GM20431 (cell line): ENCODE measurements around the gene SERINC2.

Experiments used
- in situ Hi-C: fragments of 300-500 bp; cut with MseI, MboI; formaldehyde crosslinking; loops from one replicate; pipeline ENCODE4 v1.15.0; 2020; ENCODE audit warnings: low sequenced_read_pairs; ENCODE audit not compliant: unreplicated experiment

SERINC2 gene

DNA sequence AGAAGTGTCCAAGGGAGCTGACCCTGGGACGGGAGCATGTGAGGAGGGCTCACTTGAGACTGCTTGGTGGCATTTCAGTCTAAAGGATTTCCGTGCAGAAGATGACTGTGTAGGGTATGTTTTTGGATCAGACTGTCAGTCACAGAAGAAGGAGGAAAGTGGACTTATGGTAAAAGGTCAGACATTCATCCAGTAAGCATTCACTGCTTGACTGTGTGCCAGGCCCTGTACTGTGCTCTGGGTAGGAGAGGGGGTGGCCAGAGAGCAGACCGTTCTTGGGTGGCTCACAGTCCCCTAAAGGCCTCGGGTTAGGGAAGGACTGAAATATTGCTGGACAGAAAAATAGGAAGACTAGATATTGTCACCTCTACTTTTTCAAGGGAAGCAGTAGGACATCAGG, 2.1 kb upstream of the SERINC2 start:
- in situ Hi-C loops: no loop called here

DNA sequence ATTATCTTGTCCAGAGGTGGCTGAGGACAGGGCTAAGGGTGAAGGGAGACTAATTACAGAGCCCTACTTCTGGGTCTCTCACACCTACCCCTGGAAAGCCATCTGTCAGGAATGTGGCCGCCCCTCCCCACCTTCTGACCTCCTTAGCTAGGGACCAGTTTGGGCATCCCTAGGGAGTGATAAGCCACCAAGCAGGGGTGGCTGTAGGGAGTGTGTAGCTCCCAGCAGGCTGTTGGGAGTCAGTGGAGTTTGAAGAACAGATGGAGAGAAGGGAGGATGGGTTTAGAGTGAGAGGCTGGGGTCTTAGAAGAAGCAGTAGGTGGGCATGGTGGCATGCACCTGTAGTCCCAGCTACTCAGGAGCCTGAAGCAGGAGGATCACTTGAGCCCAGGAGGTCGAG, 808 bp upstream of the SERINC2 start:
- in situ Hi-C loops: no loop called here

GRCh38 chr1:31413405-31414001, 490 bp downstream of the SERINC2 start:
- in situ Hi-C loops: no loop called here

DNA sequence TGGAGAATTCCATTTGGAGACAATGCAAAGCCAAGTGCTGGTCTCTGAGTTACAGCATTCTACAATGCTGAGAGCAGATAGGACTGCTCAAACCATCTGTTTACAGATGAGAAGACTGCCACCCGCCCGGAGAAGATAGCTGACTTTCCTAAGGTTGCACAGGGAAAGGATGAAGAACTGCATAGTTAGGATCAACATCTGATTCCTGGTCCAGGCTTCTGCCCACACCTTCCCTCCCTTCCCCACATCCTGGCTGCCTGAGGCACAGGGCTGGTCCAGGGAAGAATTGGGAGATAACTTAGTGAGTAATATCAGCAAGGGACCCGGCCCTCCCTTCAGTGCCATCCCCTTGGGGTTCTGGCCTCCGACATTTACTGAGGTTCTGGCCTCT, 2.0 kb downstream of the SERINC2 start:
- in situ Hi-C loops: no loop called here

GRCh38 chr1:31415658-31416057, 2.6 kb downstream of the SERINC2 start:
- in situ Hi-C loops: no loop called here

- in situ Hi-C loops: no loop called here
Measured at GRCh38 chr1:31416101-31416736, 3.2 kb downstream of the SERINC2 start.

- in situ Hi-C loops: no loop called here
Measured at GRCh38 chr1:31417148-31417547, 4.1 kb downstream of the SERINC2 start.

GRCh38 chr1:31418626-31419323, 5.8 kb downstream of the SERINC2 start:
- in situ Hi-C loops: no loop called here

DNA sequence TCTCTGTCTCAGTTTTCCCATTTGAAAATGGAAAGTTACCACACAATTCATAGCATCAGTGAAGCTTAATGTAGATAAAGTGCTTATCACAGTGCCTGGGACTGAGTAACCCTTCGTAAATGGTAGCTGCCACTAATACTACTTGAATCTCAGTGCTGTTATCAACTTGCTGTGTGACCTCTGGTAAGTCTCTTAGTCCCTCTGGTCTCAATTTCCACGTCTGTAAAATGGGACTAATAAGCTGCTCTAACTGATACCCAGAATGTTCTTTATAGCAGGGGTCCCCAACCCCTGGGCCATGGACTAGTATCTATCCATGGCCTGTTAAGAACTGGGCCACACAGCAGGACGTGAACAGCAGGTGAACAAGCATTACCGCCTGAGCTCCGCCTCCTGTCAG, 7.7 kb downstream of the SERINC2 start:
- in situ Hi-C loops: no loop called here

GRCh38 chr1:31421371-31422040, 8.5 kb downstream of the SERINC2 start:
- in situ Hi-C loops: no loop called here

DNA sequence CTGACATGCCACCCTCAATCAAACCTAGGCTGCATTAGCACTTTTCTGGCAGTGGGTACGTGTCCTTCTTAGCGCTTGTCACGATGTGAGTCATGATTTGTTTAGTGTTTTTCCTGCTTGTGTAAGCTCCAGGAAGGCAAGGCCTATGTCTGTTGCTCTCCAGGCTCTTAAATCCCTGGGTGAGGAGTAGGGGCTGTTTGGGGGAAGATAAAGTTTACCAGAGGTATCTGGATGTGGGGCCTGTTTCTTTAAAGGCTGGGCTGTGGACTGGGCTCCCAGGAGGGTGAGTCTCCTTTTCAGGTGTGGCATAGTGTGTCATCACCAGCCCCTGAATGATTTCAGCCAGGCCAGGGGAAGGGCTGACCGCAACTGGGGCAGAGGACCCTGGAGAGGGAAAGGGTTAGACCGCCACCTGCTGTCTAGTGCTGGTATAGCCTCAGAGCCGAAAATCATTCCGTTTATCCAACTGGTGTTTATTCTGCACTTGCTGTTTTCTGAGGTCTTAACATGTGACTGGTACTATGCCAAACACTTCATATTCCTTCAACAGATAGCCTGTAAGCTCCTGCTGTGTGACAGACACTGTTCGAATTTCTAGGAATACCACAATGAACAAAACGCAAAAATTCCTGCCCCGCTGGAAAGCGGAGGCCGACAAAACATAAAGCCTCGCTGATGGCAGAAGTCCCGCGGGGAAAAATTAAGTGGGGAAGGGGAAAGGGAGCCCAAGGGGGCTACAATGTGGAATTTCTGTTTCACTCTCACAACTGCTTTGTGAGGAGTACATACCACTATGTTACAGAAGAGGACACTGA, 9.7 kb downstream of the SERINC2 start:
- in situ Hi-C loops: no loop called here

GRCh38 chr1:31423418-31423947, 10.5 kb downstream of the SERINC2 start:
- in situ Hi-C loops: no loop called here

GRCh38 chr1:31424568-31424967, 11.6 kb downstream of the SERINC2 start:
- in situ Hi-C loops: no loop called here

DNA sequence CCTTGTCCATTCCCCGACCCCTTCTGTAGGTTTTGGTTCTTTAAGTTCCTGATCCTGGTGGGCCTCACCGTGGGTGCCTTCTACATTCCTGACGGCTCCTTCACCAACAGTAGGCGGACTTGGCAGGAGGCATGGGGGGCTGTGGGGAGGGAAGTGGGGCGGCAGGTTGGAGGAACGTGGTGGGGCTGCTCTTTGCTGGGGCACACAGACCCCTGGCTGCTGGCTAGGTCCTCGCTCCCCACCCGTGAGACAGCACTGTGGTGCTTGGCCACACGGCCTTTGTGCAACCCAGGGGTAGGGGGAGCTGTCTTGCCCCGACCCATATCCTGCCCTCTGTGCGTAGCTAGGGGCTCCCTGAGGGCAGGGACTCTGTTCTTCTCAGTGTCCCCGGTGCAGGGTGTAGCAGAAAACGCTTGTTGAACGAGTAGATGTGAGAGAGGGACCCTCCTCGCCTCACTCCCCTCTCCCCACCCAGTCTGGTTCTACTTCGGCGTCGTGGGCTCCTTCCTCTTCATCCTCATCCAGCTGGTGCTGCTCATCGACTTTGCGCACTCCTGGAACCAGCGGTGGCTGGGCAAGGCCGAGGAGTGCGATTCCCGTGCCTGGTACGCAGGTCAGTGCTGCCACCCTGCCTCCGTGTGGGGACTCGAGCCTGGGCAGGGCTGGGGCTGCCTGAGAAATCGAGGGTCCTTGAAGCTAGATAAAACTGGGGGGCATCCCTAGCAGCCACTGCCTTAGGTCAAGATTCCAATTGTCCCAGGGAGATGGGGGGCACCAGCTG, 12.5 kb downstream of the SERINC2 start:
- in situ Hi-C loops: loop anchor here (25.0 kb wide), 1 partner anchor 112 kb away; no protein-coding TSS in a partner anchor

DNA sequence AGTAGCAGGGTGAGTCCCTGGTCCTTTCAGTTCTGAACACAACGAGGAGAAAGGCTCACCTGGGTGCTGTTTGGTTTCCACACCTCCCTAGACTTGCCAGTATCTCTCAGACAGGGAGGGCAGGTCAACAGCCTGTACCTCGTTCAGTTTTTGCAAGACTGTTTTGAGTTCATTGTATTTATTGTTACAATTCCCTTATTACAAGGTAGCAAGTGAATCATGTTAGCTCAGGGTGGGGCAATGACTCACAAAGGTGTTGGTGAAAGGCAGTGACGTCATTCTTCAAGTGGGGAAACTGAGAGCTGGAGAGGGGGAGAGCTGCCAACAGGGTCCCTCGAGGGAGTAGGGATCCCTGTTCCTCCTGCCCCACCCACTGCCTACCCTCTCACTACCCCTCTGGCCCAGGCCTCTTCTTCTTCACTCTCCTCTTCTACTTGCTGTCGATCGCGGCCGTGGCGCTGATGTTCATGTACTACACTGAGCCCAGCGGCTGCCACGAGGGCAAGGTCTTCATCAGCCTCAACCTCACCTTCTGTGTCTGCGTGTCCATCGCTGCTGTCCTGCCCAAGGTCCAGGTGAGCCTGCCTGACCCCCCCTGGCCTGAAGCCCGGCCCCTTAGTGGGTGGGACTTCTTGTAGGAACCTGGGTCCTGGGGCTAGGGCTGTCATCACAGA, 13.4 kb downstream of the SERINC2 start:
- in situ Hi-C loops: loop anchor here (25.0 kb wide), 1 partner anchor 111 kb away; no protein-coding TSS in a partner anchor

DNA sequence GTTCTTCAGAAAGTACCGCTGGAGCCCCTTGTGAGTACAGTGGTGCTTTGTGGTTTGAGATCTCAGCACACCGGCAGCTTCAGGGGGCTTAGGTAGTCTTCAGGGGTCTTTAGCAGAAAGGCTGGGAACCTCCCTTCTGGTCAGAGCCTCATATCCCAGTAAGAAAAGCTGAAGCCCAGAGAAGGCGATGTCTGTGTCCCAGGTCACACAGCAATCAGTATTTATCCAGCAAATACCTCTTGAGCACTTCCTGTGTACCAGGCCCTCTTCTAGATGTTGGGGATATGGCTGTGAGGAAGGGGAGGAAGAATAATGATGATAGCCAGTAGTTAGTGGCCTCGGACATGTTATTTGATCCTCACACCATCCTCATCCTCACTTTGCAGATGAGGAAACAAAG, 14.3 kb downstream of the SERINC2 start:
- in situ Hi-C loops: loop anchor here (25.0 kb wide), 1 partner anchor 110 kb away; no protein-coding TSS in a partner anchor

- in situ Hi-C loops: loop anchor here (25.0 kb wide), 1 partner anchor 109 kb away; no protein-coding TSS in a partner anchor
Measured at GRCh38 chr1:31428436-31429221, 15.6 kb downstream of the SERINC2 start.

- in situ Hi-C loops: loop anchor here (25.0 kb wide), 1 partner anchor 108 kb away; no protein-coding TSS in a partner anchor
Measured at GRCh38 chr1:31429583-31429982, 16.6 kb downstream of the SERINC2 start.
